NCI-H146 treated with DMSO at 0.1 percent for 48 hours (cell line): ENCODE measurements around the gene TMEM187.
A peak's percentile ranks its signal among the peaks of the same experiment; 100 is the strongest.
"Not testable (repeated sequence)": the region's sequence is repeated elsewhere in the genome, so short reads cannot be mapped to it uniquely, and the experiment has no call there.

Source experiments
- DNase-seq: peaks from one replicate; lab custom pipeline; 2025; ENCODE audit not compliant: unreplicated experiment; lab: John Stamatoyannopoulos, UW

Gene TMEM187

GRCh38 chrX:153970357-153971123 is 2.0 kb upstream of the TMEM187 start:
- peak; percentile 20 for DNase-seq

DNA sequence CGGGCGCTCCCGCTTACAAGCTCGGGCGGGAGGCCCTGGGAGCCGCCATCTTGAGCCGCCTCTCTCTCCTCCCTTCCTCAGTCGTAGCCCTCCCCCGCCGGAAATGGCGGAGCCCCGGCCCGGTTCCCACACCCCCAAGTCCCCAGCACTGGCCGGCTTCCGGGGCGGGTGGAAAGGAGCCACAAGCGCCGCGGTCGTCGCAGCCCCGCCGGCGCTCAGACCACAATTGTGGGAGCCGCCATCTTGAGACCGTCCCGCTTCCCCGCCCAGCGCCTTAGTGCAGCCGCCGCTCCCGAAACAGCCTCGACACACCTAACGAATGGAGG is 1.5 kb upstream of the TMEM187 start:
- peak; percentile 53 for DNase-seq

DNA sequence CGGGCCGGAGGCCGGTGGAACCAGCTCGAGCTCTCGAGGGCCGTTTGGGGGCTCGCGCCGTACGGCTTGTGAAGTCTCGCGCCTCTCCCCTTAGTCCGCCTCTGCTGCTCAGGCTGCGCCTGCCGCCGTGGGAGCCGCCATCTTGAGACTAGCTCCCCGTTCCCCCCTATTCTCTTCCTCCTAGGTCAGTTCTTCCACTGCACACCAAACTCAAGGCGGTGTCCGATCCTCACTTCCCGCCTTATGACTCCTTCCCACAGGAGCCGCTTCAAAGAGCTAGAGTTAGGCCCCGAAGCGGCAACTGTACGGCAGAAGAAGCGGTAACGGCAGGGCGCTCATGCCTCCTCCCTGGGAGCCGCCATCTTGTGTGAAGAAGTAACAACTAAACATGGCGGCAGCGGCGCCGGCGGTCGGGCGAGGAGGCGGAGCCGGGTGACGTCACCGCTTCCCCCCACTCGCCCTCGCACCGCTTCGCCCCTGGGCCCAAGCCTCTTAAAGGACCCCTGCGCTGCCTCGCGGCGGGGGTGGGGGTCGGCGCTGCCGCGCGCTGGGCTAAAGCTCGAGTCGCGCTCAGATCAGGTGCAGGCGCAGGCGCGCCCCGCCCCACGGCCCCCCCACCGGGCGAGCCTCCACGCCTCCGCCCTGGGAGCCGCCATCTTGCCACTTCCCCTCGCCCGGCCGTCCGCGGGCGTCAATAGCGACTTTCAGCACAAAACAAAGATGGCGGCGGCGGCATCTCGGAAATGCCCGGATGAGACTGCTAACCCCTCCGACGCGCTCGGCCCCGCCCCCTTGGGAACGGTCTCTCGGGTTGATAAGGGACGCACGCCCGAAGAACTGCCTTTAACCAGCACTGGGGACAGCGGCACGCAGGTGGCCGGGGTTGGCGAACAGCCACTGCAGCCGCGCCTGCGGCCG is 845 bp upstream of the TMEM187 start, which contains the start of gene HCFC1:
TSS of gene HCFC1 (minus strand) at position 369 of the 918 bp plus-strand sequence. CDS start 978 bp downstream, outside the sequence.
- DNase-seq = peak; percentile 70

DNA sequence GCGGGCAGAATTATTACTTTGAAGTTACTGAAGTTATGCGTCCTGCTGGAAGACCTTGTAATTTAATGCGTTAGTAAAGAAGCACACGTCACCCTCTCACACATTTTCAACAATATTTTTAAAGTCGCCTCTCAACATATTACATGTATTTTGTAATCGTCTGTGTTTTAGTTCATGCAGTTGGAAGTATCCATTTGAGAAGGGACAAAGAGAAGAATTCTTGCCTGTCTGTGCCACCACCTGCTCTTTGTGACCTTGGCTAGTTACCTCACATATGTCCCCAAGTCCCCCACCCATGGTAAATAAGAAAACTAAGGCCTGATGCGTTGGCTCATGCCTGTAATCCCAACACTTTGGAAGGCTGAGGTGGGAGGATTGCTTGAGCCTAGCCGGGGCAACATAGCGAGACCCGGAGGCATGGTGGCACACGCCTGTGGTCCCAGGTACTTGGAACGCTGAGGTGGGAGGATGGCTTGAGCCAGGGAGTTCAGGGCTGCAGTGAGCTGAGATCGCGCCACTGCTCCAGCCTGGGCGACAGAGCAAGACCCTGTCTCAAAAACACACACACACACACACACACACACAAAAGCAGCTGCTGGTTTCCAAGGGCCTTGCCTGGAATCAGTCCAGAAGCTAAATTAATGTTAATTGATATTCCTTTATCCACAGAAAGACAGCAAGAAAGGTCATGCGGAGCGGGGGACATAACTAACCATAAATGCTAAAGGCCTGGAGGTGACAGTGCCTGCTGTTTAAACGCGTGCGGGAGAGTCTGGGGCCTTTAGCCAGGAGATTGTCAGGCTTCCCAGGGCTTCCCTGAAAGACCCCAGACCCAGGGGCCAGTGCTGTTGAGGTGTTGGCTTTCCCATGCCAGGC is 811 bp downstream of the TMEM187 start:
- DNase-seq = peak; percentile 77

DNA sequence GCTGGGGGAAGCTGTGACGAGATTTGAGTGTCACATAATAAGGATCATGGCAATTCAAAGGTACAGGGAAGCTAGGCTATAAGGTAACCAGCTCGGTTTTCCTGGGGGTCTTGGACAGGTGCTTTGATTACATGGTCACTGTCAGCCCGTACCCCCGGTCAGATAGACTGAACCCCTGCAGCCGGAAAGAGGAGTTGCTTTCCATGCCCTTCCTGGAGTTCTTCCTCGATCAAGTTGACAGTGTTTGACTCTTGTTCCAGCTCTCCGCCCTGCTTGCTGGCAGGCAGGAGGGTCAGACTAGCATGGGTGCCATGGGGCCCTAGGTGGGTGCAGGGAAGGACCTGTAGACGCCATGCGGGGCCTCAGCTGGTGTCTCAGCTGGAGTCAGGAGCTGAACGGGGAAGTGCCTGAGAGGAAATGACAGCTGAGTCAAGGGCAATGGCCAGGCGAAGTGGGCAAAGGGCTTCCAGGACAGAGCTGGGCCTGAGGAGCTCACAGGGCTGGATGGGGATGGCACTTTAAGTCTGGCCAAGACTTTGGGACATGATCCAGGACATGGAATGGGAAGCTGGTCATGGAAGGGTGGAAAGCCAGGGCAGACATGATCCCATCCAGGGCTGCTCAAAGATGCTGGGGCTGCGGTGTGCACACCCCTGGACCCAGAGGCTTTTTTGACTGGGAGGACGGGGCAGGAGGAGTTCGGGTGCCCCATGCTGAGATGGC is 1.6 kb downstream of the TMEM187 start:
- DNase-seq = no peak

DNA sequence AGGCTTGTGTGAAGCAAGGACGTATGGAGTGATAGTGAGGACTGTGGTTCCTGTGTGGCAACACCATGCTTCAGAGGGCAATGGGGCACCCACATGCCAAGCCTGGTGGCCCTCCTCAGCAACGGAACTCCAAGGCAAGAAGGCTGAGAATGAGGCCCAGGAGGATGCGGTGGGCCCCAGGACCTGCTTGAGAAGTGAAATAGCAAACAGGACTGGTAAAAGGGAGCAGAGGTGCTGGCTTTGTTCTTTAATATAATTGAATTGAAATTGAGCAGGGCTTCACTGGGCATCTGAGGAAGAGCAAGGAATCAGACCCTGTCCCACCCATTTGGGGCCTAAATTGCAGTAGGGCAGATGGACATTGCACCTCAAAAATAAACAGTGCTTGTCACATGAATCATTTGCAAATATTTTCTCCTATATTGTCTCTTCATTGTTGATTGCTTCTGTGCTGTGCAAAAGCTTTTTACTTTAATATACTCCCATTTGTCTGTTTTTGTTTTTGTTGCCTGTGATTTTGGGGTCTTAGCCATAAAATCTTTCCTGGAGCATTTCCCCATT is 2.3 kb downstream of the TMEM187 start:
- DNase-seq = no peak

- DNase-seq = not testable (repeated sequence)
Measured at GRCh38 chrX:153980394-153980793, 7.8 kb downstream of the TMEM187 start.

GRCh38 chrX:153981231-153981630 is 8.7 kb downstream of the TMEM187 start:
- DNase-seq = no peak

- DNase-seq = no peak
Measured at GRCh38 chrX:153981771-153982533, 9.4 kb downstream of the TMEM187 start.

- no peak for DNase-seq
Measured at GRCh38 chrX:153983321-153983801, 10.8 kb downstream of the TMEM187 start.

DNA sequence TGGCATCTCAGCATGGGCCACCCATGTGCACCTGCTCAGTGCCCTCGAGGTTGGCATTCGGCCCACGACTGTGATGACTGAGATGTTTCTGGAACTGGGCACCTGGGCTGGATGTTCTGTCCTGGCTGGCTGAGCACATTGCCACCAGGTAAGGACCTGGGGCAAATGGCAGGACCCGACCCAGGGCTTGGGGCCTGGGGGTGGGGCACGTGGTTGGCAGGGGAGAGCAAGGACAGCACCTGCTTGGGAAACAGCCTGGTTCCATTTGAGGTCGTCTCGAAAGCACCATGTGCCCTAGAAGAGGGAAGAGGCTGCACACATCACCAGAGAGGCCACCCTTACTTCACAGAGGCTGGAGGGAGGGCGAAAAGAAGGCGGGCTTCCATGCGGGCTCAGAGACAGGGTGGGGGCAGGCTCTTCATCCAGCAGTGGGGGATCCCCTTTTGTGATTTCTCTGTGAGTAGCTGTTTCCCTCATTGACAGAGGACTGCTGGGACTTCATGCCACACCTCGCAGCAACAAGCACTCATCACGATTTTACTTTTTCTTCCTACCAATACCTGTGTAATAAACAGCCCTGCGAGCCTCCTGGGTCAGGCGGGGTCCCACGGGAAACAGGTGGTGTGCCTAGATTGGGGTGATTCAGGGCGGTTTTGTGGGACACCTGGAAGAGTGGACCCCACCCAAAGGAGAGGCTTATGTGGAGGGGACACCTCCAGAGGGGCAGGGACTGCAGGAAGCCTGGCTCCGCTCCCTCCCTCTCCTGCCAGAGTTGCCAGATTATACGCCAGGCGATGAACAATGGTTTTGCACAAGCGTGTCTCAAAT is 12.0 kb downstream of the TMEM187 start:
- no peak for DNase-seq

- DNase-seq = no peak
Measured at GRCh38 chrX:153988493-153988892, 15.9 kb downstream of the TMEM187 start.

- no peak for DNase-seq
Measured at GRCh38 chrX:153989973-153990655, 17.6 kb downstream of the TMEM187 start.

DNA sequence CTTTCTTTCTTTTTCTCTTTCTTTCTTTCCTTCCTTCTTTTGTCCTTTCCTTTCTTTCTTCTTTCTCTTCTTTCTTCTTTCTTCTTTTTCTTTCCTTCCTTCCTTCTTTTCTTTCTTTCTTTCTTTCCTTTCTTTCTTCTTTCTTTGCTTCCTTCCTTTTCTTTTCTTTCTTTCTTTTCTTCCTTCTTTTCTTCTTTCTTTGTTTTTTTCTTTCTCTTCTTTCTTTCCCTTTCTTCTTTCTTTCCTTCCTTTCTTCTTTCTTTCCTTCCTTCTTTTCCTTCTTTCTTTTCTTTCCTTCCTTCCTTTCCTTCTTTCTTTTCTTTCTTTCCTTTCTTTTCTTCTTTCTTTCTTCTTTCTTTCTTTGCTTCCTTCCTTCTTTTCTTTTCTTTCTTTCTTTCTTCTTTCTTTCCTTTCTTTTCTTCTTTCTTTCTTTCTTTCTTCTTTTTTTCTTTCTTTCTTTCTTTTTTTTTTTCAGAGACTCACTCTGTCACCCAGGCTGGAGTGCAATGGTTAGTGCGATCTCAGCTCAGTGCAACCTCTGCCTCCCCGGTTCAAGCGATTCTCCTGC is 18.5 kb downstream of the TMEM187 start:
- DNase-seq = no peak

DNA sequence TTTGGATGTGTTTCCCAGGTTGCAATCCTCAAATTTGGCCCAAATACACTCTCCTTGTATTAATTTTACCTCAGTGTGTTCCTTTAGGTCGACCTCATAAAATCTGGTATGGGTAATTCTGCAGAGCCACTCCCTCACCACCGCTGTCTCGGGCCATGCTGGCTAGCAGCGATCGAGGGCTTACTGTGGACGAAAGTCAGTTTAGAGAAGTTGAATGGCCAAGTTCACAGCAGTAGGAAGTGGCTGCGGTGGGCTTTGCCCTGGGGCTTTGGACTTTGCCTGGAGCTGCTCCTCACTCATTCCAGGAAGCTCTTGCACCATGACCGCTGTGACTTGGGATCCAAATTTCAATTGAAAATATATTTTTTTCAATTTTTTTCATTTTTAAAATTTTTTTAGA is 19.6 kb downstream of the TMEM187 start:
- DNase-seq = no peak

DNA sequence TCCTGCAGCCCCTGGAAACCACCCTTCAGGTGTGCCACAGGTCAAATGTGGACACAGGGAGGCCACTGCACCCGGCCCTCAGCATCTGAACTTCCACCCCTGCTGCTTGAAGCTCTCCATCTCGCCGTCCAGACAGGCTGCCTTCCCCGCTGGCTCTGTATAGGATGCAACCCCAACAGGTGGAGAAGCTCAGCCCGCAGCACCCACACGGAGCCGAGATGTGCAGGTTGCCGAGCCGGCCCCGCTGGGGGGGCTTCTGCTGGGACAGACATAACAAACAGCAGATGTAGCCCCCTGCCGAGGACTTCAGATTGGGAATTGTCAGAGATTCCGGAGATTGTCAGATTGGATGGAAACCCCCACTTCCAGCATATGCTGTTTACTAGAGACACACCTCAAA is 20.5 kb downstream of the TMEM187 start:
- no peak for DNase-seq

GRCh38 chrX:153993978-153994377 is 21.4 kb downstream of the TMEM187 start:
- DNase-seq = no peak
